ENCODE measurements around the gene FAM163B. TPM values are rescaled to one million over a fixed set of nuclear protein-coding genes. Genes with fewer than 3 reads are reported as not detected.

FAM163B gene
- total RNA-seq, 1 donor: not detected

Other genes with a start within 250 kb of the FAM163B start
- gene SURF4, start 233.3 kb downstream of the FAM163B start, total RNA-seq: 82.2 TPM
- gene STKLD1, start 233.0 kb downstream of the FAM163B start, total RNA-seq: 0.10 TPM
- 9.0 TPM for gene REXO4, start 191.4 kb downstream of the FAM163B start, total RNA-seq
- gene ADAMTS13, start 187.0 kb downstream of the FAM163B start, total RNA-seq: 0.42 TPM
- gene CACFD1, start 149.4 kb downstream of the FAM163B start, total RNA-seq: 2.3 TPM
- gene SLC2A6, start 130.3 kb downstream of the FAM163B start, total RNA-seq: 23.3 TPM
- not detected for gene MYMK, start 84.4 kb downstream of the FAM163B start, total RNA-seq
- 0.10 TPM for gene ADAMTSL2, start 74.7 kb downstream of the FAM163B start, total RNA-seq
- gene DBH, start 27.0 kb upstream of the FAM163B start, total RNA-seq: 0.10 TPM
- 4.7 TPM for gene SARDH, start 129.0 kb upstream of the FAM163B start, total RNA-seq